ENCODE data around the gene SYTL3. TPM values are rescaled to one million over a fixed set of nuclear protein-coding genes. Genes with fewer than 3 reads are reported as not detected.
A peak's percentile ranks its signal among the peaks of the same experiment; 100 is the strongest.

SYTL3 gene
- total RNA-seq, 5 donors from 2014 or later (not counting 1 experiment from before 2014, with no cell fraction given) = 14.4 to 45.6 (median 22.9) TPM

GRCh38 chr6:158798311-158798710 lies 148.5 kb downstream of the SYTL3 start:
- POLR2A ChIA-PET = interaction anchor here (0.6 to 1.6 kb wide), 6 partner anchors 9 to 54 kb away, joined by 3 to 10 read pairs (median 4); no protein-coding TSS in a partner anchor
- DNase-seq = no peak
- Histone ChIP-seq H3K27ac (ENCODE audit: low read length) (no peak overlapping the region), H3K4me1 (ENCODE audit: control insufficient read depth in 1 of 2, extremely low read depth in 1 of 2, insufficient read depth in 2 of 2, low read length in 2 of 2) (peaks cover 13 to 73% of the 10 kb centered on the region in 2 experiments), H3K4me3 (ENCODE audit: control insufficient read depth in 1 of 2, extremely low read depth in 1 of 2, low read length in 1 of 2) (no peak overlapping the region), H3K36me3 (ENCODE audit: control insufficient read depth in 2 of 2, extremely low read depth in 1 of 2, insufficient read depth in 1 of 2, low read length in 1 of 2) (peaks cover 2 to 16% of the 10 kb centered on the region in 2 donors), H3K27me3 (replicated peaks in 1 of 2; ENCODE audit: control insufficient read depth in 2 of 2, extremely low read depth in 1 of 2, insufficient read depth in 2 of 2, low read length in 1 of 2) (no peaks in the 10 kb centered on the region), H3K9me3 (no peaks in the 10 kb centered on the region)
- Mint-ChIP-seq H3K36me3 (peaks cover 39% of the 10 kb centered on the region), H3K27me3 (no peaks in the 10 kb centered on the region), H3K27ac (peak overlapping the region; percentile 22 to 28), H3K4me3 (peak overlapping the region in 1 of 3 donors; percentile 33), H3K9me3 (no peaks in the 10 kb centered on the region), H3K4me1 (peaks cover 92 to 95% (median 92%) of the 10 kb centered on the region in 3 donors)
- 83% methylated on average over 5 of the region's 8 CpGs for WGBS (ENCODE audit: insufficient coverage)
- ATAC-seq (replicated peaks in 1 of 4) = no peak
- CTCF ChIA-PET = interaction anchor here (0.6 kb wide), 2 partner anchors 137 to 174 kb away, joined by 3 to 6 read pairs; no protein-coding TSS in a partner anchor

- peak overlapping the region in 2 of 3 donors; percentile 31 to 44 for H3K4me3 Mint-ChIP-seq
- peak overlapping the region; percentile 26 to 55 for H3K27ac Mint-ChIP-seq
- peak in 1 of 4 experiments; percentile 2 for ATAC-seq (replicated peaks in 1 of 4)
- ChIA-PET CTCF (no interaction called here), POLR2A (interaction anchor here (0.5 to 1.8 kb wide), 5 partner anchors 9 to 309 kb away, joined by 3 to 9 read pairs (median 3); no protein-coding TSS in a partner anchor)
- DNase-seq = no peak
- H3K36me3 Mint-ChIP-seq = peaks cover 35% of the 10 kb centered on the region
- 80% methylated on average over 3 of the region's 11 CpGs for WGBS (ENCODE audit: insufficient coverage)
- Histone ChIP-seq H3K27me3 (replicated peaks in 1 of 2; ENCODE audit: control insufficient read depth in 2 of 2, extremely low read depth in 1 of 2, insufficient read depth in 2 of 2, low read length in 1 of 2) (no peaks in the 10 kb centered on the region), H3K36me3 (ENCODE audit: control insufficient read depth in 2 of 2, extremely low read depth in 1 of 2, insufficient read depth in 1 of 2, low read length in 1 of 2) (peaks cover 2 to 16% of the 10 kb centered on the region in 2 donors), H3K27ac (ENCODE audit: low read length) (no peak overlapping the region), H3K4me3 (ENCODE audit: control insufficient read depth in 1 of 2, extremely low read depth in 1 of 2, low read length in 1 of 2) (no peak overlapping the region), H3K9me3 (no peaks in the 10 kb centered on the region), H3K4me1 (ENCODE audit: control insufficient read depth in 1 of 2, extremely low read depth in 1 of 2, insufficient read depth in 2 of 2, low read length in 2 of 2) (peaks cover 17 to 68% of the 10 kb centered on the region in 2 experiments)
- H3K9me3 Mint-ChIP-seq = no peaks in the 10 kb centered on the region
- no peaks in the 10 kb centered on the region for H3K27me3 Mint-ChIP-seq
- H3K4me1 Mint-ChIP-seq = peaks cover 91 to 94% (median 93%) of the 10 kb centered on the region in 3 donors
Observed at GRCh38 chr6:158799051-158799792, 149.4 kb downstream of the SYTL3 start.

GRCh38 chr6:158801655-158802294 lies 151.9 kb downstream of the SYTL3 start:
- H3K27ac ChIP-seq (ENCODE audit: low read length) = no peak overlapping the region
- peaks cover 91 to 97% (median 95%) of the 10 kb centered on the region in 3 donors for H3K4me1 Mint-ChIP-seq
- H3K9me3 Mint-ChIP-seq = no peaks in the 10 kb centered on the region
- peaks cover 29 to 58% of the 10 kb centered on the region in 2 experiments for H3K4me1 ChIP-seq (ENCODE audit: control insufficient read depth in 1 of 2, extremely low read depth in 1 of 2, insufficient read depth in 2 of 2, low read length in 2 of 2)
- H3K36me3 Mint-ChIP-seq = peaks cover 42% of the 10 kb centered on the region
- H3K27me3 ChIP-seq (replicated peaks in 1 of 2; ENCODE audit: control insufficient read depth in 2 of 2, extremely low read depth in 1 of 2, insufficient read depth in 2 of 2, low read length in 1 of 2) = no peaks in the 10 kb centered on the region
- H3K4me3 ChIP-seq (ENCODE audit: control insufficient read depth in 1 of 2, extremely low read depth in 1 of 2, low read length in 1 of 2) = no peak overlapping the region
- H3K36me3 ChIP-seq (ENCODE audit: control insufficient read depth in 2 of 2, extremely low read depth in 1 of 2, insufficient read depth in 1 of 2, low read length in 1 of 2) = peaks cover 0 to 11% of the 10 kb centered on the region in 2 donors
- DNase-seq (no peak), ATAC-seq (replicated peaks in 1 of 4) (no peak)
- H3K27me3 Mint-ChIP-seq = no peaks in the 10 kb centered on the region
- H3K27ac Mint-ChIP-seq = peak overlapping the region; percentile 43 to 61
- H3K9me3 ChIP-seq = no peaks in the 10 kb centered on the region
- ChIA-PET POLR2A (interaction anchor here in 1 of 2 donors (0.7 to 1.1 kb wide), 2 partner anchors 65 to 68 kb away, joined by 3 to 5 read pairs; no protein-coding TSS in a partner anchor), CTCF (interaction anchor here in 1 of 2 donors (0.7 kb wide), 1 partner anchor 67 kb away, joined by 3 read pairs; no protein-coding TSS in a partner anchor)
- 100% methylated on average over 4 of the region's 7 CpGs for WGBS (ENCODE audit: insufficient coverage)
- H3K4me3 Mint-ChIP-seq = peak overlapping the region in 1 of 3 donors; percentile 79

GRCh38 chr6:158803733-158804143 lies 153.9 kb downstream of the SYTL3 start:
- Mint-ChIP-seq H3K9me3 (no peaks in the 10 kb centered on the region), H3K4me3 (peak overlapping the region; percentile 70 to 79 (median 76)), H3K4me1 (peaks cover 93 to 100% (median 96%) of the 10 kb centered on the region in 3 donors), H3K27me3 (no peaks in the 10 kb centered on the region), H3K27ac (peak overlapping the region; percentile 90 to 91), H3K36me3 (peaks cover 48% of the 10 kb centered on the region)
- Histone ChIP-seq H3K27me3 (replicated peaks in 1 of 2; ENCODE audit: control insufficient read depth in 2 of 2, extremely low read depth in 1 of 2, insufficient read depth in 2 of 2, low read length in 1 of 2) (no peaks in the 10 kb centered on the region), H3K4me1 (ENCODE audit: control insufficient read depth in 1 of 2, extremely low read depth in 1 of 2, insufficient read depth in 2 of 2, low read length in 2 of 2) (peaks cover 35 to 72% of the 10 kb centered on the region in 2 experiments), H3K4me3 (ENCODE audit: control insufficient read depth in 1 of 2, extremely low read depth in 1 of 2, low read length in 1 of 2) (peak overlapping the region in 1 of 2 donors; percentile 31), H3K36me3 (ENCODE audit: control insufficient read depth in 2 of 2, extremely low read depth in 1 of 2, insufficient read depth in 1 of 2, low read length in 1 of 2) (peaks cover 0 to 25% of the 10 kb centered on the region in 2 donors), H3K9me3 (no peaks in the 10 kb centered on the region), H3K27ac (ENCODE audit: low read length) (peak overlapping the region; percentile 78)
- ATAC-seq (replicated peaks in 1 of 4) (peak; percentile 43 to 86 (median 78)), DNase-seq (peak in 29 of 35 experiments; percentile 19 to 72 (median 41))
- 0% methylated on average over 2 of the region's 5 CpGs for WGBS (ENCODE audit: insufficient coverage)
- CTCF ChIA-PET = interaction anchor here in 1 of 2 donors (0.7 to 1.3 kb wide), 7 partner anchors 9 to 164 kb away, joined by 3 to 6 read pairs (median 4); no protein-coding TSS in a partner anchor
- POLR2A ChIA-PET = interaction anchor here (0.5 to 1.7 kb wide), 12 partner anchors 8 to 199 kb away, joined by 3 to 13 read pairs (median 4); partner anchors contain the start of gene EZR (in 1 of the 2)

- H3K4me3 ChIP-seq (ENCODE audit: control insufficient read depth in 1 of 2, extremely low read depth in 1 of 2, low read length in 1 of 2) = peak overlapping the region in 1 of 2 donors; percentile 31
- ATAC-seq (replicated peaks in 1 of 4) (no peak), DNase-seq (no peak)
- ChIA-PET POLR2A (interaction anchor here (0.5 to 1.7 kb wide), 8 partner anchors 8 to 65 kb away, joined by 3 to 13 read pairs (median 4); no protein-coding TSS in a partner anchor), CTCF (interaction anchor here in 1 of 2 donors (0.7 to 1.3 kb wide), 6 partner anchors 8 to 164 kb away, joined by 3 to 6 read pairs (median 4); no protein-coding TSS in a partner anchor)
- Mint-ChIP-seq H3K27ac (peak overlapping the region; percentile 90 to 91), H3K4me1 (peaks cover 93 to 100% (median 96%) of the 10 kb centered on the region in 3 donors), H3K36me3 (peaks cover 52% of the 10 kb centered on the region), H3K27me3 (no peaks in the 10 kb centered on the region), H3K9me3 (no peaks in the 10 kb centered on the region), H3K4me3 (peak overlapping the region; percentile 70 to 79 (median 76))
- H3K27ac ChIP-seq (ENCODE audit: low read length) = peak overlapping the region; percentile 78
- no peaks in the 10 kb centered on the region for H3K9me3 ChIP-seq
- H3K4me1 ChIP-seq (ENCODE audit: control insufficient read depth in 1 of 2, extremely low read depth in 1 of 2, insufficient read depth in 2 of 2, low read length in 2 of 2) = peaks cover 38 to 72% of the 10 kb centered on the region in 2 experiments
- no peaks in the 10 kb centered on the region for H3K27me3 ChIP-seq (replicated peaks in 1 of 2; ENCODE audit: control insufficient read depth in 2 of 2, extremely low read depth in 1 of 2, insufficient read depth in 2 of 2, low read length in 1 of 2)
- peaks cover 0 to 25% of the 10 kb centered on the region in 2 donors for H3K36me3 ChIP-seq (ENCODE audit: control insufficient read depth in 2 of 2, extremely low read depth in 1 of 2, insufficient read depth in 1 of 2, low read length in 1 of 2)
Observed at GRCh38 chr6:158804207-158804606, 154.4 kb downstream of the SYTL3 start.

All from T-cell (primary cell).